DOHH2 (cell line): ENCODE measurements around the gene PHC2.

Experiments used
- H3F3A ChIP-seq: fragments of 200-600 bp; sonication (generic), shearing (Covaris generic); 2 replicates; pipeline ENCODE4 v1.6.0; 2016; ENCODE audit warnings: antibody characterized with exemption, mild to moderate bottlenecking; ENCODE audit not compliant: control insufficient read depth, insufficient read depth
- H3K27ac ChIP-seq: fragments of 200-600 bp; sonication (generic); 2 replicates; pipeline ENCODE4 v1.5.1; 2014; ENCODE audit warnings: low read depth, mild to moderate bottlenecking, low read length, moderate library complexity
- H3K27me3 ChIP-seq: fragments of 200-600 bp; sonication (generic); 2 replicates; pipeline ENCODE4 v1.6.1; 2014; ENCODE audit warnings: mild to moderate bottlenecking, low read length, mixed read lengths; ENCODE audit not compliant: control insufficient read depth
- H3K36me3 ChIP-seq: fragments of 200-600 bp; sonication (generic); 2 replicates; pipeline ENCODE4 v1.6.1; 2014; ENCODE audit warnings: mild to moderate bottlenecking, low read length, moderate library complexity, mixed read lengths; ENCODE audit not compliant: control insufficient read depth
- H3K4me1 ChIP-seq: fragments of 200-600 bp; sonication (generic); 2 replicates; pipeline ENCODE4 v1.6.1; 2014; ENCODE audit warnings: mild to moderate bottlenecking, low read length, mixed read lengths; ENCODE audit not compliant: control insufficient read depth
- H3K4me2 ChIP-seq: fragments of 200-600 bp; sonication (generic); 2 replicates; pipeline ENCODE4 v1.6.0; 2014; ENCODE audit warnings: mild to moderate bottlenecking, low read length, moderate library complexity
- H3K4me3 ChIP-seq: fragments of 200-600 bp; sonication (generic); 2 replicates; pipeline ENCODE4 v1.5.1; 2014; ENCODE audit warnings: mild to moderate bottlenecking, low read length, mixed read lengths
- H3K79me2 ChIP-seq: fragments of 200-600 bp; sonication (generic); 2 replicates; pipeline ENCODE4 v1.6.1; 2014; ENCODE audit warnings: mild to moderate bottlenecking, low read length, mixed read lengths; ENCODE audit not compliant: control insufficient read depth
- H3K9me2 ChIP-seq: fragments of 200-600 bp; sonication (generic); replicated peaks from 2 replicates; pipeline ENCODE4 v1.6.1; 2014; ENCODE audit warnings: mild to moderate bottlenecking, low read length, mixed read lengths; ENCODE audit not compliant: control insufficient read depth
- H3K9me3 ChIP-seq: fragments of 200-600 bp; sonication (generic); 2 replicates; pipeline ENCODE4 v1.6.1; 2014; ENCODE audit warnings: antibody characterized with exemption, low read length, mixed read lengths; ENCODE audit not compliant: control insufficient read depth, insufficient read depth
- H4K20me1 ChIP-seq: fragments of 200-600 bp; sonication (generic); 2 replicates; pipeline ENCODE4 v1.6.0; 2014; ENCODE audit warnings: low read depth, mild to moderate bottlenecking, antibody characterized with exemption, low read length, moderate library complexity; ENCODE audit not compliant: control insufficient read depth, insufficient read depth
- EZH2phosphoT487 ChIP-seq: fragments of 200-600 bp; sonication (generic); IDR thresholded peaks from 2 replicates; pipeline ENCODE4 v1.6.1; 2017; ENCODE audit warnings: borderline replicate concordance, mild to moderate bottlenecking, antibody characterized with exemption, low read length, moderate library complexity, mixed read lengths
- TF ChIP-seq, protein P1 (sequence below): fragments of 200-600 bp; sonication (generic); IDR thresholded peaks from one replicate; pipeline ENCODE4 v1.5.1; 2014; ENCODE audit warnings: antibody characterized with exemption, mild to moderate bottlenecking, low read depth, low read length; ENCODE audit not compliant: poor library complexity, severe bottlenecking

PHC2 gene

DNA sequence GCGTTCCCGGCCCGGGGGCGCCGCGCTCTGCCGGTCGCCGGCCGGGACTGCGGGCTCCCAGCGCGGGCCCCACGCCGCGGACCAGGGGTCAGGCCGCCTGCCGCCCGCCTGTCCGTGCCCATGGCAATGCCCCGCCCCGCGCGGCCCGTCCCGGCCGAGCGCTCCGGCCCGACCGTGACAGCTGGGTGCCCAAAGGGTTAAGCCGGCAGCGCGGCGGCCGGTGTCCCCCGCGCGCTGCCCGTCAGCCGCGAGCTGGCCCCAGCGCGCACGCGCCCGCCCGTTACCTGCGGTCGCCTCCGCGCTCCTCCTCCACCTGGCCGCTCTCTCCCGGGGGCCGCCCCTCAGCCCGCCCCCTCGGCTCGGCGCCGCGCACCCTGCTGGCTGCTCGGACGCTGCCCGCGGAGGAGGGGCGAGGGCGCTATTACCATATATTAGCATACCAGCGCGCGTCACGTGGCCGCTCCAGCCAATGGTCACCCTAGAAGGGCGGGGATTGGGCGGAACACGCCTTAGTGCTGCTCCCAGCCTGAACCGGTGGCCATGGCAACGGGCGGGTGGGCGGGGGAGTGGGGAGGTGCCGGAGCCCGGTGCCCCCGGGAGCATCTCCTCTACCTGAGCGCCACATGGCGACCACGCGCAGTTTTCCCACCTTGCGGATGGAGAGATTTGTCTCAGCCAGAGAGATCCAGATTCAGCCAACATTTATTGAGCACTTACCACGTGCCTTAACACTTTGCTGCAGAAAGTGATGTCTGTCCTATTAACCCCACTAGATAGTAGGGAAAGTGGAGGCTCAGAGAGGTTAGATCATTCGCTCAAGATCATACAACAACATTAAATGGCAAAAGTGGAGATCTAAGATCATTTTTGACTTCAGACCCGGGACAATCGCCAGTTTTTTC is at the start of gene PHC2:
PHC2 (minus strand) TSS at position 404 of the 902 bp plus-strand sequence. CDS start 55,556 bp downstream, outside the sequence.
- Histone ChIP-seq H3K4me3 (peak within 1 kb of the TSS; percentile 46), H3F3A (0 out of 2 replicates have a peak, but pooled peaks cover 3% of the 10 kb centered on the region), H3K79me2 (no peaks in the 10 kb centered on the region), H3K9me3 (no peaks in the 10 kb centered on the region), H3K36me3 (no peaks in the 10 kb centered on the region), H3K9me2 (no peaks in the 10 kb centered on the region), H3K27ac (no peak within 1 kb of the TSS), H3K4me2 (peak within 1 kb of the TSS; percentile 41; the same call in 1 of the 2 replicates), H4K20me1 (no peaks in the 10 kb centered on the region), H3K4me1 (peaks cover 4% of the 10 kb centered on the region), H3K27me3 (peaks cover 29% of the 10 kb centered on the region)
- TF ChIP-seq EZH2phosphoT487 = no peak
- TF ChIP-seq, protein P1, sequence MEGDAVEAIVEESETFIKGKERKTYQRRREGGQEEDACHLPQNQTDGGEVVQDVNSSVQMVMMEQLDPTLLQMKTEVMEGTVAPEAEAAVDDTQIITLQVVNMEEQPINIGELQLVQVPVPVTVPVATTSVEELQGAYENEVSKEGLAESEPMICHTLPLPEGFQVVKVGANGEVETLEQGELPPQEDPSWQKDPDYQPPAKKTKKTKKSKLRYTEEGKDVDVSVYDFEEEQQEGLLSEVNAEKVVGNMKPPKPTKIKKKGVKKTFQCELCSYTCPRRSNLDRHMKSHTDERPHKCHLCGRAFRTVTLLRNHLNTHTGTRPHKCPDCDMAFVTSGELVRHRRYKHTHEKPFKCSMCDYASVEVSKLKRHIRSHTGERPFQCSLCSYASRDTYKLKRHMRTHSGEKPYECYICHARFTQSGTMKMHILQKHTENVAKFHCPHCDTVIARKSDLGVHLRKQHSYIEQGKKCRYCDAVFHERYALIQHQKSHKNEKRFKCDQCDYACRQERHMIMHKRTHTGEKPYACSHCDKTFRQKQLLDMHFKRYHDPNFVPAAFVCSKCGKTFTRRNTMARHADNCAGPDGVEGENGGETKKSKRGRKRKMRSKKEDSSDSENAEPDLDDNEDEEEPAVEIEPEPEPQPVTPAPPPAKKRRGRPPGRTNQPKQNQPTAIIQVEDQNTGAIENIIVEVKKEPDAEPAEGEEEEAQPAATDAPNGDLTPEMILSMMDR = no peak

GRCh38 chr1:33477451-33477850 is 46.6 kb upstream of the PHC2 start:
- peaks cover 26% of the 10 kb centered on the region for H3K36me3 ChIP-seq
- H3K9me3 ChIP-seq = no peaks in the 10 kb centered on the region
- H3K4me1 ChIP-seq = peaks cover 10% of the 10 kb centered on the region
- H4K20me1 ChIP-seq = no peaks in the 10 kb centered on the region
- H3K27me3 ChIP-seq = no peaks in the 10 kb centered on the region
- H3K4me2 ChIP-seq = no peak overlapping the region
- H3K4me3 ChIP-seq = no peak overlapping the region
- H3K27ac ChIP-seq = no peak overlapping the region
- H3F3A ChIP-seq = no peaks in the 10 kb centered on the region
- H3K79me2 ChIP-seq = peaks cover 16% of the 10 kb centered on the region
- TF ChIP-seq, protein P1 = no peak
- no peak for TF ChIP-seq EZH2phosphoT487
- H3K9me2 ChIP-seq = no peaks in the 10 kb centered on the region

DNA sequence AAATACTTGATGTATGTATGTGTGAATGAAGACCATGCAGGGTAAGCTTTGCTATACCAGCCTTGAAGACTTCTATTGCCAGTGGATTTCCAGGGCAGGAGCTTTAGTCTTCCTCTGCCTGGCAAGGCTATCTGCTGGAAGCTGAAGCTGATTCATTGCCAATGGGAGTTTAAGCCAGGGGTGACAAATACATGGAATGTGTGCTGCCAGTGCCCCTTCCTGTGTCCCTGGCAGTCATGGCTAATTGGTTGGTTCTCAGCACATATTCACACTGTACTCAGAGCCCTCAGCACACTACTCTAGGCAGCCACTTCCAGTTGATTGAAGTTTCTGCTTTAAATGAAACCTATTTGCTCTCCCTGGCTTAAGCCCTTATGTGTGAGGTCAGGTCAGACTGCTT is 43.0 kb upstream of the PHC2 start:
- H3K36me3 ChIP-seq = no peaks in the 10 kb centered on the region
- H3K4me2 ChIP-seq = peak overlapping the region; percentile 68; the same call in 1 of the 2 replicates
- H3K9me2 ChIP-seq = no peaks in the 10 kb centered on the region
- H4K20me1 ChIP-seq = no peaks in the 10 kb centered on the region
- H3K4me1 ChIP-seq = peaks cover 31% of the 10 kb centered on the region
- H3K4me3 ChIP-seq = no peak overlapping the region
- TF ChIP-seq, protein P1 = no peak
- no peak for TF ChIP-seq EZH2phosphoT487
- H3F3A ChIP-seq = 0 out of 2 replicates have a peak, but pooled peaks cover 4% of the 10 kb centered on the region
- peaks cover 16% of the 10 kb centered on the region for H3K79me2 ChIP-seq
- no peaks in the 10 kb centered on the region for H3K9me3 ChIP-seq
- H3K27me3 ChIP-seq = no peaks in the 10 kb centered on the region
- H3K27ac ChIP-seq = no peak overlapping the region
